Heart left ventricle (tissue), 16 donors: ENCODE data around the gene DOCK4. TPM values are rescaled to one million over a fixed set of nuclear protein-coding genes. Genes with fewer than 3 reads are reported as not detected.

Experiments
- ATAC-seq, 4 donors: fragments of 200-7000 bp; cut with Tn5 transposase; one replicate each; pipeline ENCODE4 v1.9.1; 2020 to 2022; ENCODE audit warnings: moderate library complexity in 4 of 4, mild to moderate bottlenecking in 3 of 4, moderate number of reproducible peaks in 1 of 4
- DNase-seq, 5 donors: peaks; one replicate each; pipeline ENCODE4 v3.0.0-alpha.2; 2020
- H3K27ac ChIP-seq, 12 donors: fragments of 200-600 bp; sonication (generic) in 4 of 12; one replicate each; pipeline versions ENCODE4 v1.5.0 to v1.8.0; 2016 to 2022; ENCODE audit warnings: mild to moderate bottlenecking in 2 of 12
- H3K27me3 ChIP-seq, 9 donors: fragments of 200-600 bp; sonication (generic) in 2 of 9; one replicate each; pipeline versions ENCODE4 v1.5.1 to v1.8.0; 2016 to 2022; ENCODE audit warnings: mild to moderate bottlenecking in 3 of 9
- H3K36me3 ChIP-seq, 9 donors: fragments of 200-600 bp; sonication (generic) in 2 of 9; one replicate each; pipeline versions ENCODE4 v1.5.0 to v1.8.0; 2018 to 2022; ENCODE audit warnings: mild to moderate bottlenecking in 2 of 9
- H3K4me1 ChIP-seq, 12 donors: fragments of 200-600 bp; sonication (generic) in 4 of 12; one replicate each; pipeline versions ENCODE4 v1.5.0 to v1.8.0; 2016 to 2022; ENCODE audit warnings: mild to moderate bottlenecking in 3 of 12
- H3K4me3 ChIP-seq, 12 donors: fragments of 200-600 bp; sonication (generic) in 4 of 12; one replicate each; pipeline versions ENCODE4 v1.5.0 to v1.8.0; 2017 to 2022; ENCODE audit warnings: mild to moderate bottlenecking in 9 of 12, moderate library complexity in 4 of 12
- H3K9me3 ChIP-seq, 12 donors: fragments of 200-600 bp; sonication (generic) in 4 of 12; one replicate each; pipeline versions ENCODE4 v1.5.0 to v1.8.0; 2016 to 2022; ENCODE audit warnings: mild to moderate bottlenecking in 1 of 12
- POLR2A ChIP-seq, 2 donors: fragments of 450-650 bp; IDR thresholded peaks; one replicate each; pipeline ENCODE4 v1.6.1; 2017; ENCODE audit warnings: antibody characterized with exemption in 2 of 2, mild to moderate bottlenecking in 2 of 2, moderate library complexity in 2 of 2
- WGBS, 4 donors: extraction: QIAGEN DNeasy Blood & Tissue Kit in 2 of 4; methylation state at CpG; one replicate each; pipeline versions ENCODE4 v1.1.5 to v1.1.7; 2013 to 2018; 5-methylcytosine and 5-hydroxymethylcytosine counted together
- intact Hi-C, 10 donors: fragments of 100-400 bp; cut with DNase I; formaldehyde crosslinking; loops; one replicate each; pipeline versions ENCODE4 v1.11.1 to v1.14.2; 2022
- polyA plus RNA-seq, 2 donors: library from polyadenylated mRNA; stranded (reverse); fragments of 200-250 nt; gene quantifications; one replicate each; pipeline ENCODE4 v1.2.3, GENCODE V29; 2013
- total RNA-seq, 9 donors: library from RNA; depleted of rRNA in 2 of 9; stranded (reverse); fragments of >200 nt in 2 of 9; fragmentation: NEBNext Ultra II Directional in 3 of 9; extraction: Animal tissue kit (Norgen Biotek cat#: 25700) in 3 of 9; gene quantifications; one replicate each; pipeline versions ENCODE4 v1.1.0 to v1.2.4, GENCODE V29; 2016 to 2023
- TF ChIP-seq, protein P1 (sequence below), 12 donors: fragments of 200-600 bp; sonication (generic) in 4 of 12; IDR thresholded peaks; one replicate each; pipeline versions ENCODE4 v1.5.0 to v1.8.0; 2018 to 2022; ENCODE audit warnings: antibody characterized with exemption in 12 of 12, mild to moderate bottlenecking in 5 of 12
- donor health status: ischemic (EF 13 %, LVEDD 7.1; RV severe dilation, severe dysfunction).
- donor health status: healthy with polysubstance abuse.
- donor health status: DM: no; HTN: yes; CAD: no.
- donor health status: DM: no; HTN: no; CAD: no.
- donor health status: ischemic (EF 25% LVEDD 6.9; RV normal size, moderate dysfunction).
- donor health status: ischemic (EF 25% LVEDD 5.7; RV mildly dilated, moderate dysfunction).
- donor health status: healthy.
- donor health status: DM: yes; HTN: yes; CAD: no.
- donor health status: ischemic (EF 35%, LVEDD 5.7; RV mildly dilated, moderate dysfunction).
- donor health status: nonischemic (EF 11% LVEDD 7.7; RV severe dilation, severe dysfunction).
- donor health status: DM: yes; HTN: yes; CAD: no.
- donor health status: PGD.
- donor health status: ischemic (EF 29% LVEDD 5.4; RV normal size, mild dysfunction).
- donor health status: nonischemic (EF 23%, LVEDD 6.1; RV moderate dilation, normal function).

The DOCK4 gene
- total and polyA plus RNA-seq, 11 donors: 5.1 to 40.8 (median 13.1) TPM

GRCh38 chr7:111929264-111929663 is 276.9 kb downstream of the DOCK4 start:
- no peak overlapping the region for H3K27ac ChIP-seq
- H3K9me3 ChIP-seq: no peaks in the 10 kb centered on the region
- no peak for TF ChIP-seq POLR2A (IDR thresholded peaks at IDR 0.05)
- TF ChIP-seq, protein P1, sequence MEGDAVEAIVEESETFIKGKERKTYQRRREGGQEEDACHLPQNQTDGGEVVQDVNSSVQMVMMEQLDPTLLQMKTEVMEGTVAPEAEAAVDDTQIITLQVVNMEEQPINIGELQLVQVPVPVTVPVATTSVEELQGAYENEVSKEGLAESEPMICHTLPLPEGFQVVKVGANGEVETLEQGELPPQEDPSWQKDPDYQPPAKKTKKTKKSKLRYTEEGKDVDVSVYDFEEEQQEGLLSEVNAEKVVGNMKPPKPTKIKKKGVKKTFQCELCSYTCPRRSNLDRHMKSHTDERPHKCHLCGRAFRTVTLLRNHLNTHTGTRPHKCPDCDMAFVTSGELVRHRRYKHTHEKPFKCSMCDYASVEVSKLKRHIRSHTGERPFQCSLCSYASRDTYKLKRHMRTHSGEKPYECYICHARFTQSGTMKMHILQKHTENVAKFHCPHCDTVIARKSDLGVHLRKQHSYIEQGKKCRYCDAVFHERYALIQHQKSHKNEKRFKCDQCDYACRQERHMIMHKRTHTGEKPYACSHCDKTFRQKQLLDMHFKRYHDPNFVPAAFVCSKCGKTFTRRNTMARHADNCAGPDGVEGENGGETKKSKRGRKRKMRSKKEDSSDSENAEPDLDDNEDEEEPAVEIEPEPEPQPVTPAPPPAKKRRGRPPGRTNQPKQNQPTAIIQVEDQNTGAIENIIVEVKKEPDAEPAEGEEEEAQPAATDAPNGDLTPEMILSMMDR (IDR thresholded peaks at IDR 0.05): peak in 5 of 12 donors; percentile 13 to 25 (median 18)
- intact Hi-C loops: no loop called here
- DNase-seq (no peak), ATAC-seq (no peak)
- H3K27me3 ChIP-seq: no peaks in the 10 kb centered on the region
- peaks cover 0 to 14% (median 4%) of the 10 kb centered on the region in 9 donors for H3K36me3 ChIP-seq
- H3K4me1 ChIP-seq: peaks cover 0 to 10% (median 2%) of the 10 kb centered on the region in 12 donors
- no peak overlapping the region for H3K4me3 ChIP-seq

GRCh38 chr7:111927353-111928019 is 278.7 kb downstream of the DOCK4 start:
- intact Hi-C loops: no loop called here
- H3K27ac ChIP-seq: no peak overlapping the region
- H3K4me1 ChIP-seq: peaks cover 0 to 10% (median 2%) of the 10 kb centered on the region in 12 donors
- H3K9me3 ChIP-seq: no peaks in the 10 kb centered on the region
- H3K4me3 ChIP-seq: no peak overlapping the region
- ATAC-seq (no peak), DNase-seq (no peak)
- TF ChIP-seq, protein P1 (IDR thresholded peaks at IDR 0.05): no peak
- TF ChIP-seq POLR2A (IDR thresholded peaks at IDR 0.05): no peak
- no peaks in the 10 kb centered on the region for H3K27me3 ChIP-seq
- 84 to 90% (median 88%) methylated on average over 4 of the region's 4 CpGs for WGBS, 4 donors
- H3K36me3 ChIP-seq: peaks cover 0 to 4% (median 0%) of the 10 kb centered on the region in 9 donors

DNA sequence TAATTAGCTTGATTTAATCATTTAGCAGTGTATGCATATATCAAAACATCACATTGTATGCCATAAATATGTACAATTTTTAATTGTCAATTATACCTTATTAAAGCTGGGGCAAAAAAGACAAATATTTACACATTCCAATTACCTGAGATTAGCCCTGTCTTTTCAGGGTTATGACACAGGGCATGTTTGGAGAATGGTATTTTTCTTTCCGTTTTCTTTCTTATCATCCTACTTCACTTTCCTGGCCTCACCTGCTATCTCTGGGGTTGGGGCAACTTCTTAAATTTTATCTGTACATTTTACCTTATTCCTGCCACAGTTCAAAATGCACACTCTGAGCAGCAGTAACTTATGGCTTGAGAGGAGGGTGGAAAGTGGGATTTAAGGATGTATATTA is 285.9 kb downstream of the DOCK4 start:
- TF ChIP-seq, protein P1 (IDR thresholded peaks at IDR 0.05): no peak
- TF ChIP-seq POLR2A (IDR thresholded peaks at IDR 0.05): no peak
- intact Hi-C loops: no loop called here
- no peak for ATAC-seq

DNA sequence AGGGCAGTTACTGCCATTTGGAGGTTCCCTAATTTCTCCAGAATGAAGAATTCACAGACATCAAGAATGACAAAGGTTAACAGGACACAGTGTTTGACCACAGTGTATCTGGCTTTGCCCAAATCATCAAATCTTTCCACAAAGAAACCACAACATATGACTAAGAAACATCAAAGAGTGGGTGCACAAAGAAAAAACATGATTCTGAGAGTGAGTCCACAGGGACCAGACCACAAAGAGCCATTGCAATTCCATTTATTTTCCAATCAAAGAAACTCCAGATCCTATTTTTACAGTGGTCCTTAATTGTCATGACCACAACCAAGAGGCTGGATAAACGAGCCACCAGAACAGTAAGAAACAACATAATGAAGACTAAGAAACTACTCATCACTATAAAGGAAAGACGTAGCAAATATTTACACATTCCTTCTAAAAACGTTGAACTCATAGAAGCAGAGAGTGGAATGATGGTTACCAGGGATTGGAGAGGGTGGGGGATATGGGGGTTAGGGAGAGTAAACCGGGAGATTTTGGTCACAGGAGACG is 286.5 kb downstream of the DOCK4 start:
- TF ChIP-seq, protein P1 (IDR thresholded peaks at IDR 0.05): no peak
- no peak for TF ChIP-seq POLR2A (IDR thresholded peaks at IDR 0.05)
- 86 to 91% (median 90%) methylated on average over 5 of the region's 5 CpGs for WGBS, 4 donors

More for the DNA sequence above, 285.9 kb downstream of the DOCK4 start:
- no peak for DNase-seq
- Histone ChIP-seq H3K4me1 (no peaks in the 10 kb centered on the region), H3K36me3 (peaks cover 0 to 7% (median 1%) of the 10 kb centered on the region in 9 donors), H3K27ac (no peak overlapping the region), H3K4me3 (no peak overlapping the region), H3K9me3 (no peaks in the 10 kb centered on the region), H3K27me3 (no peaks in the 10 kb centered on the region)
- 49 to 93% (median 85%) methylated on average over 1 of the region's 1 CpG for WGBS, 4 donors

More for the DNA sequence above, 286.5 kb downstream of the DOCK4 start:
- peaks cover 0 to 13% (median 7%) of the 10 kb centered on the region in 9 donors for H3K36me3 ChIP-seq
- no peaks in the 10 kb centered on the region for H3K4me1 ChIP-seq
- ATAC-seq (no peak), DNase-seq (no peak)
- no peaks in the 10 kb centered on the region for H3K9me3 ChIP-seq
- H3K27me3 ChIP-seq: no peaks in the 10 kb centered on the region
- H3K27ac ChIP-seq: no peak overlapping the region
- intact Hi-C loops: no loop called here
- H3K4me3 ChIP-seq: no peak overlapping the region
